ENCODE measurements around the gene LRRC46. TPM values are rescaled to one million over a fixed set of nuclear protein-coding genes. Genes with fewer than 3 reads are reported as not detected.
A peak's percentile ranks its signal among the peaks of the same experiment; 100 is the strongest.

LRRC46 gene
- polyA plus RNA-seq, 3 donors, result 0.12 to 0.65 (median 0.22) TPM

DNA sequence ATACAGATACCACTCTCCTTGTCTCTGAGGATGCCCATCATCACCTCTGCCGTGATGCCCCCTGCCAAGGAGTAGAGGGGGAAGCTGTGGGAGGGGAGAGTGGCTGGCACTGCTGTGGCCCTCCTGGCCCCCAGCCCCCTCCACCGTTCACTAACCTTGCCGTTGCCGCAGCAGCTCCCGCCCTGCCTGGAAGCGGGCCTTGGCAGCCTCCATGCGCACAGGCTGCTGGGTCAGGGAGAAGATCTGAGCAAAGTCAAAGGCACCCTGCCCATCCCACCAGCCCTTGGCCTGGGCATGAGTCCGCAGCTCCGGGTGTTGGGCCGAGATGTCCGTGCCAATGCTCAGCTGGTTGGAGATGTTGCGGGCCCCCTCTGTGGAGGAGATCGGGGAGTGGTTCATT is 7.2 kb downstream of the LRRC46 start:
- Mint-ChIP-seq H3K36me3 (peaks cover 23% of the 10 kb centered on the region in 2 donors), H3K27ac (no peak overlapping the region), H3K27me3 (ENCODE audit: low read depth in 3 of 3) (peaks cover 0 to 5% (median 0%) of the 10 kb centered on the region in 3 donors), H3K4me1 (peaks cover 35% of the 10 kb centered on the region), H3K9me3 (no peaks in the 10 kb centered on the region), H3K4me3 (no peak overlapping the region)
- no peaks in the 10 kb centered on the region for H3K9me3 ChIP-seq (replicated peaks in 1 of 2; ENCODE audit: control insufficient read depth in 1 of 2, insufficient read depth in 1 of 2, low read length in 2 of 2)
- H2AFZ ChIP-seq (ENCODE audit: insufficient read depth, low read depth, low read length, poor library complexity, severe bottlenecking), result no peak overlapping the region
- H4K20me1 ChIP-seq (ENCODE audit: insufficient read depth, low read length), result no peaks in the 10 kb centered on the region
- DNase-seq, result no peak
- 83% methylated on average over 1 of the region's 13 CpGs for WGBS (ENCODE audit: insufficient coverage)
- H3K27ac ChIP-seq (ENCODE audit: low read depth in 1 of 2, low read length in 2 of 2), result no peak overlapping the region
- no peaks in the 10 kb centered on the region for H3K27me3 ChIP-seq (ENCODE audit: control insufficient read depth in 2 of 2, insufficient read depth in 2 of 2, low read length in 2 of 2)
- H3K4me1 ChIP-seq (ENCODE audit: control insufficient read depth in 1 of 2, insufficient read depth in 2 of 2, low read length in 2 of 2), result peaks cover 12 to 23% of the 10 kb centered on the region in 2 donors
- no peak overlapping the region for H3K4me3 ChIP-seq (replicated peaks in 1 of 3; ENCODE audit: low read depth in 2 of 3, low read length in 3 of 3)
- no peaks in the 10 kb centered on the region for H3K79me2 ChIP-seq (ENCODE audit: insufficient read depth, low read length)
- H3K36me3 ChIP-seq (replicated peaks in 1 of 2; ENCODE audit: control insufficient read depth in 1 of 2, insufficient read depth in 2 of 2, low read length in 2 of 2), result peaks cover 7 to 19% of the 10 kb centered on the region in 2 donors
- TF ChIP-seq, protein P1, sequence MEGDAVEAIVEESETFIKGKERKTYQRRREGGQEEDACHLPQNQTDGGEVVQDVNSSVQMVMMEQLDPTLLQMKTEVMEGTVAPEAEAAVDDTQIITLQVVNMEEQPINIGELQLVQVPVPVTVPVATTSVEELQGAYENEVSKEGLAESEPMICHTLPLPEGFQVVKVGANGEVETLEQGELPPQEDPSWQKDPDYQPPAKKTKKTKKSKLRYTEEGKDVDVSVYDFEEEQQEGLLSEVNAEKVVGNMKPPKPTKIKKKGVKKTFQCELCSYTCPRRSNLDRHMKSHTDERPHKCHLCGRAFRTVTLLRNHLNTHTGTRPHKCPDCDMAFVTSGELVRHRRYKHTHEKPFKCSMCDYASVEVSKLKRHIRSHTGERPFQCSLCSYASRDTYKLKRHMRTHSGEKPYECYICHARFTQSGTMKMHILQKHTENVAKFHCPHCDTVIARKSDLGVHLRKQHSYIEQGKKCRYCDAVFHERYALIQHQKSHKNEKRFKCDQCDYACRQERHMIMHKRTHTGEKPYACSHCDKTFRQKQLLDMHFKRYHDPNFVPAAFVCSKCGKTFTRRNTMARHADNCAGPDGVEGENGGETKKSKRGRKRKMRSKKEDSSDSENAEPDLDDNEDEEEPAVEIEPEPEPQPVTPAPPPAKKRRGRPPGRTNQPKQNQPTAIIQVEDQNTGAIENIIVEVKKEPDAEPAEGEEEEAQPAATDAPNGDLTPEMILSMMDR (IDR thresholded peaks at IDR 0.05), result no peak
- intact Hi-C loops (cut with micrococcal nuclease), result loop anchor here in 1 of 2 donors (5.0 kb wide), 1 partner anchor 179 kb away; no protein-coding TSS in a partner anchor
- no peak overlapping the region for H3K9ac ChIP-seq (ENCODE audit: insufficient read depth, low read length, poor library complexity, severe bottlenecking)
- H3K4me2 ChIP-seq (replicated peaks; ENCODE audit: extremely low read depth, low read length, poor library complexity, severe bottlenecking), result no peak overlapping the region

DNA sequence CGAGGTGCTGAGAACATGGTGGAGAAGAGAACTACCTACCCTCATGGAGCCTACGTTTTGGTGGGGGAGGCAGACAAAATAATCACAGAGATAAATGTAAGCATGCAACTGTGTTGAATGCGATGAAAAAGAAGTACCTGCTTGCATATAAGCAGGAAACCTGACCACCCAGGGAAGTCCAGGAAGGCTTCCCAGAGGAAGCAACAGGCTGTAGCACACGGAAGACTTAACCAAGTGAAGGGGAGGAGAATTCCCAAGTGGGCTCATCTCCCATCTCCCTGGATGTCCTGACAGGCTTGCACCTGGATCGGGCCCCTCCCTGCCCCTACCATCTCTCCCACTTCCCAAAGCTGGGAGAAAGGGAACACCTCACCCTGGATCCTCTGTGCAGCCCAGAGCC is 7.6 kb downstream of the LRRC46 start:
- DNase-seq, result no peak
- Histone ChIP-seq H3K27ac (ENCODE audit: low read depth in 1 of 2, low read length in 2 of 2) (no peak overlapping the region), H3K36me3 (replicated peaks in 1 of 2; ENCODE audit: control insufficient read depth in 1 of 2, insufficient read depth in 2 of 2, low read length in 2 of 2) (peaks cover 7 to 19% of the 10 kb centered on the region in 2 donors), H2AFZ (ENCODE audit: insufficient read depth, low read depth, low read length, poor library complexity, severe bottlenecking) (no peak overlapping the region), H3K4me3 (replicated peaks in 1 of 3; ENCODE audit: low read depth in 2 of 3, low read length in 3 of 3) (no peak overlapping the region), H4K20me1 (ENCODE audit: insufficient read depth, low read length) (no peaks in the 10 kb centered on the region), H3K27me3 (ENCODE audit: control insufficient read depth in 2 of 2, insufficient read depth in 2 of 2, low read length in 2 of 2) (no peaks in the 10 kb centered on the region), H3K4me2 (replicated peaks; ENCODE audit: extremely low read depth, low read length, poor library complexity, severe bottlenecking) (no peak overlapping the region), H3K79me2 (ENCODE audit: insufficient read depth, low read length) (no peaks in the 10 kb centered on the region), H3K9ac (ENCODE audit: insufficient read depth, low read length, poor library complexity, severe bottlenecking) (no peak overlapping the region), H3K4me1 (ENCODE audit: control insufficient read depth in 1 of 2, insufficient read depth in 2 of 2, low read length in 2 of 2) (peaks cover 12 to 23% of the 10 kb centered on the region in 2 donors), H3K9me3 (replicated peaks in 1 of 2; ENCODE audit: control insufficient read depth in 1 of 2, insufficient read depth in 1 of 2, low read length in 2 of 2) (no peaks in the 10 kb centered on the region)
- peaks cover 0 to 6% (median 0%) of the 10 kb centered on the region in 3 donors for H3K27me3 Mint-ChIP-seq (ENCODE audit: low read depth in 3 of 3)
- 100% methylated on average over 1 of the region's 5 CpGs for WGBS (ENCODE audit: insufficient coverage)
- H3K4me3 Mint-ChIP-seq, result no peak overlapping the region
- TF ChIP-seq, protein P1 (IDR thresholded peaks at IDR 0.05), result no peak
- H3K9me3 Mint-ChIP-seq, result no peaks in the 10 kb centered on the region
- H3K4me1 Mint-ChIP-seq, result peaks cover 35% of the 10 kb centered on the region
- peak overlapping the region in 1 of 7 donors; percentile 47 for H3K27ac Mint-ChIP-seq
- H3K36me3 Mint-ChIP-seq, result peaks cover 23% of the 10 kb centered on the region in 2 donors
- intact Hi-C loops (cut with micrococcal nuclease), result loop anchor here in 1 of 2 donors (5.0 kb wide), 1 partner anchor 178 kb away; no protein-coding TSS in a partner anchor
